ENCODE data around the gene ITIH4. TPM values are rescaled to one million over a fixed set of nuclear protein-coding genes. Genes with fewer than 3 reads are reported as not detected.

Gene ITIH4
- total RNA-seq, 3 donors from 2014 or later (not counting 1 experiment from before 2014, with no cell fraction given): 28.2 to 33.0 (median 32.8) TPM

DNA sequence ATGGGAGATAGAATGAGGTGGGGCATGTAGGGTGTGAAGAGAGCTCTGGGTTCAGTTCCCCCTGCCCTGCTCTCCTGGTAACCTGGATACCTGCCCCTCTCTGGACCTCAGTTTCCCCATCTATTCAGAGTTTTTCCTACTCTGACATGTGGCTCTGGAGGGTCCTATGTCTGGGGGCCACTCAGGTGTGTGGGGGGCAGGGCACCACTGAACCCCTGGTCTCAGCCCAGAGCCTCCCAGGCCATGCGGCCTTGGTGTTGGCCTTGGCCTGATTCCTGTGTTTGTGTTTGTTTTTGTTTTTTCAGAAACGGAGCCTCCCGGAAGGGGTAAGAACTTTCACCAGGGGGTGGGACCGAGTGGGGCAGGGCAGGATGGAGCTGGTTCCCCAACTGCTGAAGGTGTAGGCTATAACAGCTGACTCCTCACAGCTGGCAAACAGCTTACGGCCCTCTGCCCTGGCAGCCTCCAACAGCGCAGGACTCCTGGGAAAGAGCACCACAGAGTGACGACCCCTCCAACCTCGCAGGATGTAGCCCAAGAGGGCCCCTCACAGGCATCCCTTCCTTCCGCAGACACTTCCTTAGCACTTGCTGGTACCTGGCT lies 35.1 kb downstream of the ITIH4 start:
- no peak overlapping the region for H3K27ac ChIP-seq (ENCODE audit: low read length)
- peaks cover 0 to 4% of the 10 kb centered on the region in 2 donors for H3K4me1 Mint-ChIP-seq
- no peak overlapping the region for H3K27ac Mint-ChIP-seq
- no peak overlapping the region for H3K4me3 Mint-ChIP-seq
- H3K27me3 ChIP-seq (ENCODE audit: control insufficient read depth, insufficient read depth, low read length): no peaks in the 10 kb centered on the region
- intact Hi-C loops (cut with micrococcal nuclease): no loop called here
- no peaks in the 10 kb centered on the region for H3K36me3 ChIP-seq (ENCODE audit: control insufficient read depth, insufficient read depth, low read length)
- no peaks in the 10 kb centered on the region for H3K9me3 Mint-ChIP-seq
- H3K4me1 ChIP-seq (ENCODE audit: control insufficient read depth, insufficient read depth, low read length): no peaks in the 10 kb centered on the region
- no peaks in the 10 kb centered on the region for H3K9me3 ChIP-seq (ENCODE audit: control insufficient read depth, insufficient read depth, low read length)
- H3K36me3 Mint-ChIP-seq: no peaks in the 10 kb centered on the region
- ATAC-seq (no peak), DNase-seq (no peak)
- H3K4me3 ChIP-seq (ENCODE audit: low read length): no peak overlapping the region
- H3K27me3 Mint-ChIP-seq (ENCODE audit: low read depth in 2 of 2): no peaks in the 10 kb centered on the region
- WGBS (ENCODE audit: insufficient coverage): 71% methylated on average over 9 of the region's 9 CpGs
- TF ChIP-seq, protein P1, sequence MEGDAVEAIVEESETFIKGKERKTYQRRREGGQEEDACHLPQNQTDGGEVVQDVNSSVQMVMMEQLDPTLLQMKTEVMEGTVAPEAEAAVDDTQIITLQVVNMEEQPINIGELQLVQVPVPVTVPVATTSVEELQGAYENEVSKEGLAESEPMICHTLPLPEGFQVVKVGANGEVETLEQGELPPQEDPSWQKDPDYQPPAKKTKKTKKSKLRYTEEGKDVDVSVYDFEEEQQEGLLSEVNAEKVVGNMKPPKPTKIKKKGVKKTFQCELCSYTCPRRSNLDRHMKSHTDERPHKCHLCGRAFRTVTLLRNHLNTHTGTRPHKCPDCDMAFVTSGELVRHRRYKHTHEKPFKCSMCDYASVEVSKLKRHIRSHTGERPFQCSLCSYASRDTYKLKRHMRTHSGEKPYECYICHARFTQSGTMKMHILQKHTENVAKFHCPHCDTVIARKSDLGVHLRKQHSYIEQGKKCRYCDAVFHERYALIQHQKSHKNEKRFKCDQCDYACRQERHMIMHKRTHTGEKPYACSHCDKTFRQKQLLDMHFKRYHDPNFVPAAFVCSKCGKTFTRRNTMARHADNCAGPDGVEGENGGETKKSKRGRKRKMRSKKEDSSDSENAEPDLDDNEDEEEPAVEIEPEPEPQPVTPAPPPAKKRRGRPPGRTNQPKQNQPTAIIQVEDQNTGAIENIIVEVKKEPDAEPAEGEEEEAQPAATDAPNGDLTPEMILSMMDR (IDR thresholded peaks at IDR 0.05): no peak

DNA sequence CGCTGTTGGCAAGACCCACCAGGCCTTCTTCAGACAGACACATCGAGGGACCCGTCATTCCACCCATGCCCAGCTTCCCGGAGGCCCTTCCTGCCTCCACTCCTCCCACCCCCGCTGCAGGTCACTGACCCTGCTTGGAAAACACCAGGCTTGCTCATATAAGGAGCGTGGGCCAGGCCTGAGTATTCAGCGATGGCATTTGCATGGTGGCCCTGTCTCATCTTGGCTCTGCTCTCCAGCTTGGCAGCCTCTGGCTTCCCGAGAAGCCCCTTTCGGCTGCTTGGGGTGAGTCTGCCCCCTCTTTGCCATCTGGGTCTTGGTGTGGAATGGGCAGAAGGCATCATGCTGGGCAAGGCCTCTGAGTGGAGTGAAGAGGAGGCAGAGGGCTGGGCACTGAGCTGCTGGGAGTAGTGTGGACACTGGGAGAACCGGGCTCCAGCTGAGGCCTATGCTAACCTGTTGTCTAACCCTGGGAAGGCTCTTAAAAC lies 35.8 kb downstream of the ITIH4 start, which contains the start of gene ITIH3:
TSS of gene ITIH3 (plus strand) at position 185 of the 488 bp plus-strand sequence. CDS start at position 193, 8 bp downstream.
- no peak within 1 kb of the TSS for H3K27ac Mint-ChIP-seq
- no peaks in the 10 kb centered on the region for H3K4me1 ChIP-seq (ENCODE audit: control insufficient read depth, insufficient read depth, low read length)
- DNase-seq: no peak

DNA sequence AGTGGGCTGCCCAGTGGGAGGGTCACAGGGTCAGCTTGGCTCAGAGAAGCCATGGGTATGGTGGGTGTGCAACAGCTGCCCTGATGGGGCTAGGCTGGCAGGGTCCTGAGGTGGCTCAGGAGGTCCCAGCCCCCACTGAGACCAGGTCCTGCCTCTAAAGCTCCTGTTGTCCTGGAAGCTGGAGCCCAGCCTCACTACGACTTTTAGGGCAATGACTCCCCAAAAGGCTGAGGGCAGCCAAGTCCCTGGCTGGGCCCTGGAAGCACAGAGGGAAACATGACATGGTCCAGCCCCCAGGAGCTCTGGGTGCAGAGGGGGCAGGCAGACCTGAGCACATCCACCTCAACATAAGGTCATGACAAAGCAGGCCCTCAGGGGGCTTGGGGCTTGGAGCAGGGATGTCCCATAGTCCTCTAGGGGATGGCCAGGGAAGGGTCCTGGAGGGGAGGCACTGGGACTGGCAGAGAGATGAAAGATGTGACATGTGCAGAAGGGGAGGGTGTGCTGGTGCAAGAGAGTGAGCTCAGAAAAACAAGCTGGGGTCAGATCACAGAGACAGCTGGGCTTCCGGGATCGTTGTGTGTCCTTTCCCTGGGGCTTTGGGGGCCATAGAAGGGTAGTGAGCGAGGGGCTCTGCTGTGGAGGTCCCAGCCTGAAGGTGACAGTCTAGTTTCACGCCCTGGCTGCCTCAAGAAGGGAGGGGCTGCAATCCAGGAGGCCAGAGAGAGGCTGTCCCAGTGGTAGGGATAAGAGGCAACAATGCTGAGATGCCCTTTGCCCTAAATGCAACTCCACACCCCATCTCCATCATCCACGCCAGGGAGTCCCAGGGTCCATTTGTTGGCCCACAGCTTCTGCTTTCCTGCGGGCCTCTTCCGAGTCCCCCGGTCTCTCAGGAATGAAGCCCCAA lies 36.5 kb downstream of the ITIH4 start:
- ATAC-seq (no peak), DNase-seq (no peak)
- WGBS (ENCODE audit: insufficient coverage): 83% methylated on average over 9 of the region's 9 CpGs
- H3K27me3 ChIP-seq (ENCODE audit: control insufficient read depth, insufficient read depth, low read length): no peaks in the 10 kb centered on the region
- Mint-ChIP-seq H3K27me3 (ENCODE audit: low read depth in 2 of 2) (no peaks in the 10 kb centered on the region), H3K27ac (no peak overlapping the region), H3K4me3 (no peak overlapping the region), H3K4me1 (peaks cover 0 to 4% of the 10 kb centered on the region in 2 donors), H3K9me3 (no peaks in the 10 kb centered on the region), H3K36me3 (no peaks in the 10 kb centered on the region)
- H3K27ac ChIP-seq (ENCODE audit: low read length): no peak overlapping the region
- no peaks in the 10 kb centered on the region for H3K4me1 ChIP-seq (ENCODE audit: control insufficient read depth, insufficient read depth, low read length)
- H3K4me3 ChIP-seq (ENCODE audit: low read length): no peak overlapping the region
- TF ChIP-seq, protein P1 (IDR thresholded peaks at IDR 0.05): no peak
- H3K9me3 ChIP-seq (ENCODE audit: control insufficient read depth, insufficient read depth, low read length): no peaks in the 10 kb centered on the region
- H3K36me3 ChIP-seq (ENCODE audit: control insufficient read depth, insufficient read depth, low read length): no peaks in the 10 kb centered on the region
- intact Hi-C loops (cut with micrococcal nuclease): no loop called here

More for the DNA sequence above, 35.8 kb downstream of the ITIH4 start, which contains the start of gene ITIH3:
- Mint-ChIP-seq H3K27me3 (ENCODE audit: low read depth in 2 of 2) (no peaks in the 10 kb centered on the region), H3K36me3 (no peaks in the 10 kb centered on the region), H3K4me3 (no peak within 1 kb of the TSS), H3K9me3 (no peaks in the 10 kb centered on the region), H3K4me1 (peaks cover 0 to 4% of the 10 kb centered on the region in 2 donors)
- Histone ChIP-seq H3K4me3 (ENCODE audit: low read length) (no peak within 1 kb of the TSS), H3K9me3 (ENCODE audit: control insufficient read depth, insufficient read depth, low read length) (no peaks in the 10 kb centered on the region), H3K27me3 (ENCODE audit: control insufficient read depth, insufficient read depth, low read length) (no peaks in the 10 kb centered on the region), H3K36me3 (ENCODE audit: control insufficient read depth, insufficient read depth, low read length) (no peaks in the 10 kb centered on the region), H3K27ac (ENCODE audit: low read length) (no peak within 1 kb of the TSS)
- TF ChIP-seq, protein P1 (IDR thresholded peaks at IDR 0.05): no peak
- WGBS (ENCODE audit: insufficient coverage): 87% methylated on average over 10 of the region's 10 CpGs
- no peak for ATAC-seq
- intact Hi-C loops (cut with micrococcal nuclease): no loop called here

Data from natural killer cell (primary cell).